Ramos (cell line): ENCODE results near the gene GLIPR1.
"Not testable (repeated sequence)": the region's sequence is repeated elsewhere in the genome, so short reads cannot be mapped to it uniquely, and the experiment has no call there.

ENCODE experiments used
- in situ Hi-C: fragments of 300-500 bp; cut with MboI; formaldehyde crosslinking; loops from one replicate; pipeline ENCODE4 v1.14.3; 2022; ENCODE audit warnings: low sequenced_read_pairs; ENCODE audit not compliant: unreplicated experiment

Gene GLIPR1

DNA sequence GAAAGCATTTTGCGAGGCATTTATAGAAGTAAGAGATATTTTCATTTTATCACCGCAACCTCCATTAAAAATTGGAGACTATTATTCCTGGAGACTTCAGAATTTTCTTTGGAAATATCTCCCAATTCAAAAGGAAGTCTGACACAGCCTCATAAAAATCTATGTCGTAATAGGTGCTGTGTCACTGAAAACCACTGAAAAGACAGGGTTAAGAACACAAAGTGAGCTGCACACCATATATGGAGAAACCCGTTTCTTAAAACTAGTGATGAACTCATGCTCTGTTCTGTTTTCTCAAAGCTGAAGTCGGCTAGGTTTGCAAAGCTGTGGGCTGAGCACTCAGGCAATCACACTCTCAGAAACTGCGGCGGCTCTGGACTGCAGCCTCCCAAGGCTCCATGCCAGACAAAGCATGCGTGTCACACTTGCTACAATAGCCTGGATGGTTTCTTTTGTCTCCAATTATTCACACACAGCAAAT lies at the start of gene GLIPR1:
Gene GLIPR1, plus strand, starts transcription at position 287 of the 481 bp plus-strand sequence. Its CDS starts 126 bp downstream, at position 413.
- in situ Hi-C loops, result no loop called here

DNA sequence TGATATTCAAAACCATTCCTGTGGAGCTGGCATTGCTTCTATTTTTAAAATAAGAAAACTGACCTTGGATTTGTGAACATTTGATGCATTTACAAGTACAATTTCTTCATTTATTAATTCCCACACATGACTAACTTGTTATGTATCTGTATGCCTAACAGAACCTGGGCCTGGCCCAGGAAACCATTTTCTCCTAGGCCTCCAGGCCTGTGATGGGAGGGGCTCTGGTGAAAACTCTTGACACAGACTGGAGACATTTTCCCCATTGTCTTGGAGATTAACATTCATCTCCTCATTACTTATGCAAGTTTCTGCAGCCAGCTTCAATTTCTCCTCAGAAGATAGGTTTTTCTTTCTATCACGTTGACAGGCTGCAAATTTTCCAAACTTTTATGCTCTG lies 47.6 kb upstream of the GLIPR1 start:
- in situ Hi-C loops, result no loop called here

DNA sequence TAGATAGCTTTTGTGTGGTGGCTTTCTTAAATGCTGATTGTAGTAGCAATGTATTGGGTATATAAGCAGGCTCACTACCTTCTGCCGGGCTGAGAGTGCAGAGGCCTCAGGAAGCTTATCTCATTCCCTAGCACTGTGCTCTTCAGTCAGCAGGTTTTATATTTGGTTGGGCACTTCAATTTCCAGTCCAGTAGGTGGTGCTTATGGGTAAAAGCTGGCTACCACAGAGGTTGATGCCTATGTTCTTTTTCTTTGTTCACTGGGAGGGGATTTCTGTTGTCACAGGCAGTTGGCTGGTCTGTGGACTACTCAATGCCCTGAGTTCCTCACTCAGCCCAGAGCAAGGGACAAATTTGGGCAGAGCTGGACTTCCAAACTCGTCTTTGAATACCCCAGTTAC lies 43.0 kb upstream of the GLIPR1 start:
- in situ Hi-C loops, result no loop called here

DNA sequence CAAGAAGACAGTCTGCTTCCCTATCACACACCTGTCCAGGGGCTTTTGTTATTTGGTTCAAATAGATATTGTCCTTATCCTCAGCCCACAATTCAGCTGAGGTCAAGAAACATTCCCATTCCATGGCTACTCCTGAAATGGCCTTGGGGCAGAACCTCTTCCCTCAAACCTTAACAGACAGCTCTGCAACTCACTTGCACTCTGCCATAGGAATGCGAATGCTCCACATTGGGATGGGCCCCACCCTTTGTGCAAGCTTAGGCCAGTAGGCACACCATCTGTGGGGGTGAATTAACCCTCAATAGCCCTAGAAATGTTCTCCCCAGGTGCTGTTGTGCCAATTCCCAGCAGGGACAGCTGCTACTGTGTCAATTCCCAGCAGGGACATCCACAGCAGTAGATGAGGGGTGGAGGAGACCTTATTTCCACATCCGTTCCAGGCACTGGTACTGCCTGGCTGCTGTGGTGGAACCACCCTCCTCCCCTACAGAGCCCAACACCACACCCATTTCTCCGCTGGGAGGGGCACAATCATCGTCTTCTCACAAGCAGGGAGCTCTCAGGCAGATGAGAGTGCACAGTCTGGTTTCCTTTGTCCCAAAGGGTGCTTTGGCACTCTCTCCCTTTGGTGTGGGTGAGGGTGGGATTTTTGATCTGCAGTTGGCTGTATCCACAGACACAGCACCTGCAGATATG lies 42.3 kb upstream of the GLIPR1 start:
- in situ Hi-C loops, result no loop called here

DNA sequence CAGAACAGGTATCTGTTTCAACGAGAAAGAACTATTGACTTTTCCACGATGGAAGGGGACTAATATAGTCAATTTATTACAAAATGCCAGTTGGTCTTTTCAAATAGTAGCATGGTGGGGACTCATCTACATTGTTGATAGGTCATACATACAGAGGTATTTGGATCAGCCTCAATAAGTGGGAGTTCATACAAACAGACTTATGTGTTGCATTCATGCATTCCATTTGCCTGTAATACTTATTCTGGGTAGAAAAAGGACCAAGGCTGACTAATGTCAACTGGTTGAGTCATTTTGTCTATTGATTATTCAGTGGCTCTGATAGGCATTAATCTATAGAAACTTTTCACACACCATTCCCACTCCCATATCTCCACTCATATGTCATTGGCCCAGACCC lies 41.5 kb upstream of the GLIPR1 start:
- in situ Hi-C loops, result no loop called here

DNA sequence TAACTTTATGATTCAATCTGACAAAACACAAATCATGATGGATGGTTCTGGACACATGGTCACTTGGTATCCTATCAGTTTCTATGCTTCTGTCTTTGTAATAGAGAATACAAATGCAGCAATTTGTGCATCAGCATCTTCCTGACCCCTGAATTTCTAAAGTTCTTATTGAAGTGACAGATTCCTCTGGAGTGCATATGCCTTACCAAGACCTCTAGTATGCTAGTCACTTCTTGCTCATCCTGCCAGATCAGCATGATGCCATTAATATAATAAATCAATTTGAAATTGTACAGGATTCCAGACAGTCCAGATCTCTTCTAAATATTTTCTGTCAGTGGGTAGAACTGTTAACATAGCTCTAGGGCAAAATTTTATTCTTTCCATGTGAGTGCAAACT lies 40.6 kb upstream of the GLIPR1 start:
- in situ Hi-C loops, result no loop called here

DNA sequence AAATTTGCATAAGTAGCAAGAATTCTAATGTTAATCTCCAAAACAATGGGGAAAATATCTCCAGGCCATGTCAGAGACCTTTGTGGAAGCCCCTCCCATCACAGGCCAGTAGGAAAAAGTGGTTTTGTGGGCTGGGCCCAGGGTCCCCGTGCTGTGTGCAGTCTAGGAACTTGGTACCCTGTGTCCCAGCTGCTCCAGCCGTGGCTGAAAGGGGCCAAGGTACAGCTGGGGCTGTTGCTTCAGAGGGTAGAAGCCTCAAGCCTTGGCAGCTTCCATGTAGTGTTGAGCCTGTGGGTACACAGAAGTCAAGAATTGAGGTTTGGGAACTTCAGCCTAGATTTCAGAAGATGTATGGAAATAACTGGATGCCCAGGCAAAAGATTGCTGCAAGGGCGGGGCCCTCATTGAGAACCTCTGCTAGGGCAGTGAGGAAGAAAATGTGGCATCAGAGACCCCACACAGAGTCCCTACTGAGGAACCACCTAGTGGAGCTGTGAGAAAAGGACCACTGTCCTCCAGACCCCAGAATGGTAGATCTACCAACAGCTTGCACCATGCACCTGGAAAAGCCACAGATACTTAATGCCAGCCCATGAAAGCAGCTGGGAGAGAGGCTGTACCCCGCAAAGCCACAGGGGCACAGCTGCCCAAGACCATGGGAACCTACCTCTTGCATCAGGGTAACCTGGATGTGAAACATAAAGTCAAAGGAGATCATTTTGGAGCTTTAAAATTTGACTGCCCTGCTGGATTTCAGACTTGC lies 38.7 kb upstream of the GLIPR1 start:
- in situ Hi-C loops, result not testable (repeated sequence)

DNA sequence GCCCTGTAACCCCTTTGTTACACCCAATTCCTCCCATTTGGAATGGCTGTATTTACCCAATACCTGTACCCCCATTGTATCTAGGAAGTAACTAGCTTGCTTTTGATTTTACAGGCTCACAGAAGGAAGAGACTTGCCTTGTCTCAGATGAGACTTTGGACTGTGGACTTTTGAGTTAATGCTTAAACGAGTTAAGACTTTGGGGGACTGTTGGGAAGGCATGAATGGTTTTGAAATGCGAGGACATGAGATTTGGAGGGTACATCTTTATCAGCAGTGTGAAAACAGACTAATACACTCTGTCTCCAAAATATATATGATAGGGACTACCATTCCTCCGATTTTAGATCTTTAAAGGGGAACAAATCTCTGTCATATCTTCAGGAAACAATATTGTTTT lies 38.1 kb upstream of the GLIPR1 start:
- in situ Hi-C loops, result not testable (repeated sequence)

DNA sequence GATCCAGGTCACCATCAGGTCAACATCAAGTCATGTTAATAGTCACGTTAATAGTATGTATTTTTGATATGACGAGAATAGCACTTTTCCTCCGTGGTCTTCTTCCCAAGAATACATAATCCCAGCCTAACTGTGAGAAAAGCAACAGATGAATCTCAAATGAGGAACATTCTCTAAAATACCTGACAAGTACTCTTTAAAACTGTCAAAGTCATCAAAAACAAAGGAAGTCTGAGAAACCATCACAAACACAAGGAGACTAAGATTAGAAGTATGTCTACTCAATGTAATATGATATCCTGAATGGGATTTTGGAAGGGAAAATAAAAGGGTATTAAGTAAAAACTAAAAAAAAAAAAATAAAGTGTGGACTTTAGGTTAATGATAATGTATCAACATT lies 36.8 kb upstream of the GLIPR1 start:
- in situ Hi-C loops, result no loop called here

DNA sequence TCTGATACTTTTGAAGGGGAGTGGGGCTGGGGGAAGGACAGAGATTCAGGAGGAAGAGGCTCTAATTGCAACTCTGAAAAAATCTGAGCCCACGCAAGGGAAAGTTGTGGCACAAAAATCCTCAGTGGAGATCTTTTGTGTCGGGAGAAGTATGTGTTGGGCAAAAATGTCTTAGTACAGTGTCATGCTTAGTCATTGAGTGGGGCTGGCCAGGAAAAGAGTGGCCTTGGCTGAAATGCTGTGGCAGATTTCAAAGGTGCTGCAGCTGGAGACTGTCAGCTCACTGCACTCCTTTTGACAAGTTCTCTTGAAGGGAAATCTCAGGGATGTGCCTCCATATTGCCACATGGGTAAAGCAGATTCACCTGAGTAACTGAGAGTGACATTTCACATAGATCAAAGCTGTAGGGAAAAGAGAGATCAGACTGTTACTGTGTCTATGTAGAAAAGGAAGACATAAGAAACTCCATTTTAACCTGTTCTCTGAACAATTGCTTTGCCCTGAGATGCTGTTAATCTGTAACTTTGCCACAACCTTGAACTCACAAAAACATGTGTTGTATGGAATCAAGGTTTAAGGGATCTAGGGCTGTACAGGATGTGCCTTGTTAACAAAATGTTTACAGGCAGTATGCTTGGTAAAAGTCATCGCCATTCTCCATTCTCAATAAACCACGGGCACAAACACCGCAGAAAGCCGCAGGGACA lies 36.0 kb upstream of the GLIPR1 start:
- in situ Hi-C loops, result no loop called here

DNA sequence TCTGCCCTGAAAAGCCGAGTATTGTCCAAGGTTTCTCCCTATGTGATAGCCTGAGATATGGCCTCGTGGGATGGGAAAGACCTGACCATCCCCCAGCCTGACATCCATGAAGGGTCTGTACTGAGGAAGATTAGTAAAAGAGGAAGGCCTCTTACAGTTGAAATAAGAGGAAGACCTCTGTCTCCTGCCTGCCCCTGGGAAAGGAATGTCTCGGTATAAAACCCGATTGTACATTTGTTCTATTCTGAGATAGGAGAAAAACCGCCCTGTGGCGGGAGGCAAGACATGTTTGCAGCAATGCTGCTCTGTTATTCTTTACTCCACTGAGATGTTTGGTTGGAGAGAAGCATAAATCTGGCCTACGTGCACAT lies 35.4 kb upstream of the GLIPR1 start:
- in situ Hi-C loops, result not testable (repeated sequence)

DNA sequence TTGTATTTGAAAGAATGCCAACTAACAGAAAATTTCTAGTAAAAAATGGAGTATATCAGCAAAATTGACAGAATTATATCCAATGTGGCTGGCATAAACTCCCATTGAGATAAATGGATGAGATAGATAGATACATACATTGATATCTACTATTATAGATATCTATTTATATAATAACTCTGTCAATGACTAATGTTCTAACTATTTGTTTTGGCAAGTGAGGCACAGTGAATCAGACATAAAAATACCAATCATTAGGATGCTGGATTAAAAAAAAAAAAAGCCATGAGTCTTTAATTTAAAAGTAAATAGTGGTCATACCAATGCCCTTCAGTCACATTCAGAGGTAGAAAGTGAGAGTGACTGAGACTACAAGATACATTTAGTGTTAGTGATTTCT lies 33.7 kb upstream of the GLIPR1 start:
- in situ Hi-C loops, result no loop called here

DNA sequence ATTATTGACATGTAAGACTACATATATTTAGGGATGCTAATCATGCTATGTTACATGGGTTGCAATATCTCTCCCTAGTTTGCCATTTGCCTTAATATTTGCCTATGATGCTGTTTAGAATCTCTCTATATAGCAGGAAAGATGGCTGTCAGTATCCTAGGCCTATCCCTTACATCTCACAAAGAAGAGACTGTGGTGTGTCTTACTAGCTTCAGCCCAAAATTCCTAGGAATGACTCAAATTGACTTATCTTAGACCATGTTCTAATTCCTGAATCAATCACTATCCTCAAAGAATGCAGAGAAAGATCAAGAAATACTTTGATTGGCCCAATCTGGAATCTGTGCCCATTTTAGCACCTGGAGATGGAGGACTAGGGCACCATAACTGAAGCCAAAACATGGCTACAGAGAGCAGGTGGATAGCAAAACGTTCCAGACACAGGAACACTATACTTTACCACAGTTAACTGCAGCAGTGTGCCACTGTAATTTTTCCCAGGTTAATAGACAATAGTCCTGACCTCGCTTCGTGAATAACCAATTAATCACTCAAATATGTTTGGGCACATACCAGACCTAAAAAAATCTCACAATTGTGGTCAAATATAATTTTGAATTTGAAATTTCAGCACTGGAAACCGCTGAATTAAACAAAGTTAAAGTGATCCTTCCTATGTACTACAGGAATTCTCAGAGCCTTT lies 32.7 kb upstream of the GLIPR1 start:
- in situ Hi-C loops, result no loop called here

DNA sequence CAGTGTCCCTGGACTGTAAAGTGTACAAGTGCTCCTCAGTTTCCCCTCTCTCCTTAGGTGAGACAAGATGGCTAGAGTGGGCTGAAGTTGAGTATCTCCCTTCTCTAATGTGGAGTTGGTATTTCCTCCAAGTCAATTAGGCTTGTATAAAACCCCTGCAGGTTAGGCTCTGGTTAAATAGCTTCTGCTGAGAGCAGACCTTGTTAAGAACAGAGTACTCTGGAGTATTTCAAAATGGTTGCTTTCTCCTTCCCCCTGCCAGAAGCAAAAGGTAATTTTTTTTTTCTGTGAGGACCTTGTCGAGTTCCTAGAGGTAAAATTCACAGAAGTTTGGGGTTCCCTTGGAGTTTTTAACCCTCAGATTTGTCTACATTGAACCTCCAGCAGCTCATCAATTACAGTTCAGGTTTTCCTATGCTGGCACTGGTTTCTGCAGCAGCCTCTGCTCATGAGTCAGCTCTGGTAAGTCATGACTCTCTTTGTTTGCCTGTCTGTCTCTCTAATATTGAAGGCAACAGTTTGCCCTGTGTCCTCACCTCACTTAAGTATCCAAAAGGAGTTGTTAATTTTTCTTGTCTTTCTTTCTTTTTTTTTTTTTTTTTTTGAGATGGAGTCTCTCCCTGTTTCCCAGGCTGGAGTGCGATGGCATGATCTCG lies 27.8 kb upstream of the GLIPR1 start:
- in situ Hi-C loops, result no loop called here

DNA sequence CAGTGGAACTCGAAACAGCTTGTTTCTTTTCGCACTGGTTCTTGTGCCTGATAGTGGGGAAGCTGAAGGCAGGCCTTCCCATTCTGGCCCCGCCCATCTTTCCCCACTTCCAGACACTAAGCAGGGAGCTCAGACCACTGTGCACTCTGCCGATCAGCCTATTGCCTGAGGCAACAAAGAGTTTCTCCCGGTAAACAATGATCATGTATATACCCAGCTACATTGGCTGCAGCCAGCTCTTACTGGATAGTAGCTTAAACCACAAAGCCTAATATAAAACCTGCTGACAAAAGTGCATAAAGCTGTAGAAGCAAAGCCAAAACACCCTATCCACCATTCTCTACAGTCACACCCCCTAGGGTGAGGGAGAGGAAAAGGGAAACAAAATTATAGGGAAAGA lies 24.7 kb upstream of the GLIPR1 start:
- in situ Hi-C loops, result no loop called here

DNA sequence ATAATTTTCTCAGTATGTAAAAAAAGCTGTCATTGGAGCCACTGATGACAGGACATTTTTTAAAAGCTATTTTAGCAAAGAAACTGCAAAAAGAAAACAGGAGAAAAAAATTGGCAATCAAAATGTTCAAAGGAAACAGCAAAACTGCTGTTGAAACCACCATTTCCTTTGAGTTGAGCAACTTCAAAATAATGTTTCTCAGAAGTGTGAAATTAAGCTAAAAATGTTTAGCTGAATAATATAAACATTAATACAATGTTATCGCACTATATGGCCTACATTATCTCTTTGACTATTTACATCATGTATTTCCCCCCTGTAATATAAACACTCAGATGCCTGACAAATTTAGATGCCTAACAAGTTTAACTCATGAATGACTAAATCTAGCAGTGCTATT lies 23.4 kb upstream of the GLIPR1 start:
- in situ Hi-C loops, result no loop called here

DNA sequence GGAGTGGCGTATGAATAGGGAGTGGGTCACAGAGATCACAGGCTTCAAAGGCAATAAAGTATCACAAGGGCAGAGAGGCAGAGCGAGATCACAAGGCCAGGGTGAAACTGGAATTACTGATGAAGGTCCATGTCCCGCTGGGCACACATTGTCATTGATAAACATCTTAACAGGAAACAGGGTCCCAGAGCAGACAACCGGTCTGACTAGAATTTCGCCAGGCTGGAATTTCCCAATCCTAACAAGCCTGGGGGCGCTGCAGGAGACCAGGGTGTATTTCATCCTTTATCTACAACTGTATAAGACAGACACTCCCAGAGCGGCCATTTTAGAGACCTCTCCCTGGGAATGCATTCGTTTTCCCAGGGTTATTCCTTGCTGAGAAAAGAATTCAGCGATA lies 22.7 kb upstream of the GLIPR1 start:
- in situ Hi-C loops, result not testable (repeated sequence)

DNA sequence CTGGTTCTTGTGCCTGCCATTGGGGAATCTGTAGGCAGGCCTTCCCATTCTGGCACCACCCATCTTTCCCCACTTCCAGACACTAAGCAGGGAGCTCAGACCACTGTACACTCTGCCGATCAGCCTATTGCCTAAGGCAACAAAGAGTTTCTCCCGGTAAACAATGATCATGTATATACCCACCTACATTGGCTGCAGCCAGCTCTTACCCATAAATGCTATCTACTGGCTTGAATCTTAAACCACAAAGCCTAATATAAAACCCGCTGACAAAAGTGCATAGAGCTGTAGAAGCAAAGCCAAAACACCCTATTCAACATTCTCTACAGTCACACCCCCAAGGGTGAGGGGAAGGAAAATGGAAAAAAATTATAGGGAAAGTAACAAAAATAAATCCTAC lies 20.8 kb upstream of the GLIPR1 start:
- in situ Hi-C loops, result no loop called here

DNA sequence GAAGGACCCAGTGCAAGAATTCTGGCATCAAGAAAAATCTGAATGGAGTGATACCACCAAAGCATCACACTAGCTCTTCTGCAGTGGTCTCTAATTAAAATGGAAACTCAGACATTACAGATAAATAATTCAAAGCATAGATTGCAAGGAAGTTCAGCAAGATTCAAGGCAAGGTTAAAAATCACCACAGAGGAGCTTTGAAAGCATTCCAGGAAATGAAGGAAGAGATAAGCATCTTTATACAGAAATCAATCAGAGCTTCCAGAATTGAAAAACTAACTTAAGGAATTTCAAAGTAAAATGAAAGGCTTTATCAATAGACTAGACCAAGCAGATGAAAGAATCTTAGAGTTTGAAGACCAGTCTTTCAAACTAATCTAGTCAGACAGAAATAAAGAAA lies 20.4 kb upstream of the GLIPR1 start:
- in situ Hi-C loops, result no loop called here
